ENCODE data around the gene OPCML.

GRCh38 chr11:132809070-132809469, 723.2 kb downstream of the OPCML start:
- TF ChIP-seq CTCF (conservative IDR thresholded peaks at IDR 0.05; ENCODE audit: low read depth, low read length), result no peak
- TF ChIP-seq EZH2 (IDR thresholded peaks at IDR 0.05; ENCODE audit: low read length, unreplicated experiment), result no peak
- TF ChIP-seq EZH2phosphoT487 (IDR thresholded peaks at IDR 0.05; ENCODE audit: borderline replicate concordance, low read length), result no peak

Measured in PC-3 (cell line).